ENCODE results near the gene OLFM3.
A peak's percentile ranks its signal among the peaks of the same experiment; 100 is the strongest.

OLFM3 gene

DNA sequence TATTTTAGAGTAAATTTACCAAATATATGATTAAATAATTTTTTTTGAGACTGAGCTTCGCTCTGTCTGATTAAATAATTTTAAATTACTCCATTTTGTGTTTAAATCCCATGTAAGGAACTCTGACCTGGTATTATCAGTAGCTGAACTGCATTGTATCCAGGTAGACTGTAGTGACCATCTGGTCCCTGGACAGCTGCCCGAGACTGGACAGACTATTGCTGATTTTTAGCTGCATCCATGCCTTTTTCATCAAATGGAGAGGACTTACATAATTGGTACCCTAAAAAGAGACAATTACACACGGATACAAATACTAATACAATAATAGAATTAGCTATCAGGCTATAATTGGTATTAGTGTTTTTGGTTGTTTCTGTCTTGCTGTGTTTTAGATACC is 20.6 kb downstream of the OLFM3 start:
- TF ChIP-seq CTCF (IDR thresholded peaks at IDR 0.05), result no peak
- H3K36me3 Mint-ChIP-seq (ENCODE audit: low read depth), result no peaks in the 10 kb centered on the region
- H3K4me1 Mint-ChIP-seq, result peaks cover 12% of the 10 kb centered on the region
- no peak overlapping the region for H3K27ac Mint-ChIP-seq
- H3K4me3 Mint-ChIP-seq, result no peak overlapping the region
- no peaks in the 10 kb centered on the region for H3K9me3 Mint-ChIP-seq
- peaks cover 3% of the 10 kb centered on the region for H3K27me3 Mint-ChIP-seq (ENCODE audit: low read depth, poor library complexity)
- no peak for DNase-seq

DNA sequence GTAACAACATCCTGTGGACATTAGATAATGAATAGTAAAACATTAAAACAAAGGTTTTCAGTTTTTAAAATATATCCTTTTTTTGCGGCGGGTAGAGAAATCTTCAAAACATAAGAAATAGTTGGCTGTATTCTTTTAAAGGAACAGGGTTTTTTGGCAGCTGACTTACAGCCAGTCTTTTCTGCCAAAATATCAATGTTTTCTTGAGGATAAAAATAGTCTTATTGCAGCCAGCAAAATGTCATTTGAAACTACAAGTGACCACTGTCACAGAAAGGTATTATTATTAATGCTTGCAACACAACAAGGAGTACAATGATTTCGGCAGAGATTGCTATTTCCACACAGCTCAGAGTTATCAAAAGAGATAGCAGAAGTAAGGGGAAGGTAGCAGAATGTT is 21.4 kb downstream of the OLFM3 start:
- Mint-ChIP-seq H3K9me3 (no peaks in the 10 kb centered on the region), H3K27me3 (ENCODE audit: low read depth, poor library complexity) (peaks cover 3% of the 10 kb centered on the region), H3K27ac (no peak overlapping the region), H3K4me3 (no peak overlapping the region), H3K36me3 (ENCODE audit: low read depth) (no peaks in the 10 kb centered on the region), H3K4me1 (peaks cover 6% of the 10 kb centered on the region)
- DNase-seq, result no peak
- TF ChIP-seq CTCF (IDR thresholded peaks at IDR 0.05), result no peak

DNA sequence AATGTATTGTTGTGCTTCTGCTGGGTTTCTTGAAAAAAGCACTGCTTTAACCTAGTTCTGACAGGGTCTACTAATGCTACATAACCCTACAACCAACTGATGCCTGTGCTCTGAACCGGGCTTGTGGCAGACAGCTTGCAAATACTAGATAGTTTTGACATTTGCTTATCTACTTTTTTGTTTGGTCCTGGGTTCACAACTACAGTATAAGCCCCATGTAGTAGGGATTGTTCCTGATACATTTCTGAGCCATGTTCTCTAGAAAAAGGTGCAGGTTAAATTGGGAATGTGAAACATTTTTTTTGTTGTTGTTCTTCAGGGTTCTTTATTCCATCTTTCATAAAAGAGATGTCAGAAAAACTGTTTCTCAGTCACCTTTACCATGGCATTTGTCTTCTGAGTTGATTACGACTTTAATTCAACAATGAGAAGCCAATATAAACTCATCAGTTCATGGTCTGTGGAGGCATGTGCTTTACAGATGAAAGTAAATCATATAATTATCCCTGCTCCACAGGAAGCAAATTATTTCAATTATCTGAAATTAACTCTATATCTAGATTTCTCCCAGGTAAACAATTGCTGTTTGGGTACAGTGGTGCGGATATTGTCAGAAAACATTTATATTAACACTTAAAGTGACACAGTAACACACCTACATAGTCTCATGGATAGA is 22.0 kb downstream of the OLFM3 start:
- H3K9me3 Mint-ChIP-seq, result no peaks in the 10 kb centered on the region

DNA sequence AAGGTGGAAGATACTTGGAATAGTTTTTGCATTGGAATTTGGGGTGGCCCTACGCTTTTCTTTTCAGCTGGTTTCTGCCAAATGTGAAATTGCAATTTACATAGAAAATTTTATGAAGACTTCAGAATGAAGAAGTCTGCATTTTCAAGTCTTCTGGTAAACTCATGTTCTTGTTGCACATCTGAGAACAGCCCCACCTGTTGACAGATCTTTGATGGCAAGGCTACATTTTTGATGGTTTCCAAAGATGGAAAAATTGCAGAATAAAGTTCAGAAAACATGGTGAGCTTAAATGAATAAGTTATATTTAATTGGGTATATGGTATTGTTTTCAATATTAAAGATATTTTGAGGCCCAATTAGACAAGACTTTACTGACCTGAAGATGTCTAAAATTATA is 25.4 kb downstream of the OLFM3 start:
- peak; percentile 10 for TF ChIP-seq CTCF (IDR thresholded peaks at IDR 0.05)
- Mint-ChIP-seq H3K27ac (no peak overlapping the region), H3K36me3 (ENCODE audit: low read depth) (no peaks in the 10 kb centered on the region), H3K4me3 (no peak overlapping the region), H3K4me1 (peaks cover 7% of the 10 kb centered on the region), H3K27me3 (ENCODE audit: low read depth, poor library complexity) (no peaks in the 10 kb centered on the region), H3K9me3 (no peaks in the 10 kb centered on the region)
- DNase-seq, result no peak

More for the DNA sequence above, 22.0 kb downstream of the OLFM3 start:
- DNase-seq, result no peak
- no peak overlapping the region for H3K27ac Mint-ChIP-seq
- peaks cover 3% of the 10 kb centered on the region for H3K27me3 Mint-ChIP-seq (ENCODE audit: low read depth, poor library complexity)
- no peak for TF ChIP-seq CTCF (IDR thresholded peaks at IDR 0.05)
- no peak overlapping the region for H3K4me3 Mint-ChIP-seq
- H3K36me3 Mint-ChIP-seq (ENCODE audit: low read depth), result no peaks in the 10 kb centered on the region
- no peaks in the 10 kb centered on the region for H3K4me1 Mint-ChIP-seq

DNA sequence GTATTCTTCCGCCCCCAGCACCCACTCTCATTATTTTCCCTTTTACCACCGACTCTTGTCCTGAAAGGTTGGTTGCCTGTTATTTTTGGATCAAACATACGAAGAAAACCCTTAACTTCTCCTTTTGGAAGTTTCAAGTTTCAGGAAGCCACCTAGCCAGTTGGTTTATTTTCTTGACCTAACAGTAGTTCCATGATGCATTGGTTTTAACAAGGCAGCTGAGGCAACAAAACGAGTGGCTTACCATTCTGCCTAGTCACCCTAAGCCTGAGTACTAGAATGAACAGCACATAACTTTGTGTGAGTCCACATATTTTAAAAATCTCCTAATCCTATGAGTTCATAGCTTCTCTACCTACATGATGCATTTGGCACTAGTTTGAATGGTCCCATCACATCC is 28.9 kb downstream of the OLFM3 start:
- no peak overlapping the region for H3K4me3 Mint-ChIP-seq
- peaks cover 7% of the 10 kb centered on the region for H3K4me1 Mint-ChIP-seq
- DNase-seq, result no peak
- H3K36me3 Mint-ChIP-seq (ENCODE audit: low read depth), result no peaks in the 10 kb centered on the region
- H3K27ac Mint-ChIP-seq, result no peak overlapping the region
- TF ChIP-seq CTCF (IDR thresholded peaks at IDR 0.05), result no peak
- no peaks in the 10 kb centered on the region for H3K27me3 Mint-ChIP-seq (ENCODE audit: low read depth, poor library complexity)
- no peaks in the 10 kb centered on the region for H3K9me3 Mint-ChIP-seq

- H3K4me1 Mint-ChIP-seq, result peaks cover 7% of the 10 kb centered on the region
- DNase-seq, result no peak
- TF ChIP-seq CTCF (IDR thresholded peaks at IDR 0.05), result no peak
- H3K36me3 Mint-ChIP-seq (ENCODE audit: low read depth), result no peaks in the 10 kb centered on the region
- H3K4me3 Mint-ChIP-seq, result no peak overlapping the region
- no peaks in the 10 kb centered on the region for H3K9me3 Mint-ChIP-seq
- H3K27ac Mint-ChIP-seq, result no peak overlapping the region
- no peaks in the 10 kb centered on the region for H3K27me3 Mint-ChIP-seq (ENCODE audit: low read depth, poor library complexity)
Observed at GRCh38 chr1:101965341-101965740, 31.4 kb downstream of the OLFM3 start.
